ENCODE results near the gene ISG20L2.

ISG20L2 gene

DNA sequence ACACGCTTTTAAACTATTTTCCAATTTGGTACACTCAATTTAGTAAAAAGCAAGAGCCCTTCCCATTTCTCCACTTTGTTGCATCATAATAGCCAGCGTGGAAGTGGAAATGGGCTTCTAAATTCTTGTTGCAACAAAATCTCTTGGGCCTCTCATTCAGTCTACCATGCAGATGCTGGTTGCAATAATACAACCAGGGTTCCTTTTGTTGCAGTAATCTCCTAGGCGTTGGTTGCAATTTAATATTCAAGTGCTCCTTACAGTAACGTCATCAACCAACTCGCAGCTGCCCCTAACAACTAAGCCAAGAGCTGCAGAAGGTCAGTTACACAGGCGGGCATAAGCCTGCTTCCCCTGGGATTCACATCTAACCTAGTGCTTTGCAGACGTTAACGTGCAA, 25.7 kb upstream of the ISG20L2 start:
- DNase-seq (ENCODE audit: low spot score), result no peak

DNA sequence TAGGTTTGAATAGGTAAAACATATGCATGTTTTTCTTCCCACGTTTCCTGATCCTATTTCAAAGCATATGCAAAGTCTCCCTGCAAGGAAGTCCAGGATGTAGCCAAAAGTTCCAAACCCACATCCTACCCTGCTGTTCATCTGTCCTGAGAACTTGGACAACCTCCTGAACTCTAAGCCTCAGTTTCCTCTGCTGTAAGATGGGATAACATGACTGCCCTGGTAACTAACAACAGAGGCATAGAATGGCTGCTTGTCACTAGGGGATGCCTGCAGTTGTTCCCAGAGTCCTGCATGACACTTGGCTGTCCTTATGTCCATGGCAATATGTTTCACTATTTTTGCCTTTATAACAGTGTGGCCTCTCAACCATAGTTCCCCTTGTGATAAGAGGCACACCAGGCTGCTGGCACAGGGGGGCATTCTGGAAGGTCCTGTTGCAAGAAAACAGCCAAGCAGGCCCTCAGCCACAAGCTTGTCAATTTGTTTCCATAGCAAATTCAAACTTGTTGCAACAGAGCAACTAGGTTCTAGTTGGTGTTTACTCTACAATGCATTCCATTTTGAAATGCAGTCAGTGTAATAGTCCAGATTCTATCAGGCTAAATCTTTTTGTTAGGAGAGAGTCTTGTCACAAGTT, 24.4 kb upstream of the ISG20L2 start:
- DNase-seq (ENCODE audit: low spot score), result no peak

DNA sequence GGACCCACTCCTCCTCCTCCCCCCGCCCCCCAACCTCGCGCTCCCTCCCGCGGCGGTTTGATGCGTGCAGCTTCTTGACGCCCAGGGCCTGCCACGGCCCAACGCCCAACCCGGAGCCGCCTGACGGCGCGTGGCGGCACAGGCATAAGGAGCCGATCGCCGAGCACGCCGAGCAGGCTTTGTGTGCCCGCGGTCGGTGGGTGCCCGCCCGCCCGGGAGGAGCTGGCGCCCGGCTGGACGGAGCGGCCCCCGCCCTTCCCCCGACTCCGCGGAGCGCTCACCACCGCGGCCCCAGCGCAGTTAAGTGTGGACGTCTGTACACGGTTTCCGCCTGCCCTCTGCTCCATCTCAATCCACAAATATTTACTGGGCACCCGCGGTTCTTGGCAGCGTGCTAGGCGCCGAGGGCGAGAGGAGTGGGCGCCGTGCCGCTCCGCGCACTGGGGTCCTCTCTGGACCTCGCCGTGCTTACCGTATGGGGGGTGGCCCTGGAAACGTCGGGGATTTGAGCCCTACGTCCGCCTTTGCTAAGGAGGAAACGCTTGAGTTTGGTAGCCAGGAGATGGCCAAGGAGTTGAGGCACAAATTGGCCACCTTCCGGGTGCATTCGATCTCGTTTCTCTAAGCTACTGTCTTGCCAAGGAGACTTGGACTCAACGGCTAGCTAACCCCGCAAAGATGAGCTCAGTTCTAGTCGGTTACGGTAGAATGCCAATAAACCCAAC, 23.4 kb upstream of the ISG20L2 start:
- peak; percentile 99 for DNase-seq (ENCODE audit: low spot score)

DNA sequence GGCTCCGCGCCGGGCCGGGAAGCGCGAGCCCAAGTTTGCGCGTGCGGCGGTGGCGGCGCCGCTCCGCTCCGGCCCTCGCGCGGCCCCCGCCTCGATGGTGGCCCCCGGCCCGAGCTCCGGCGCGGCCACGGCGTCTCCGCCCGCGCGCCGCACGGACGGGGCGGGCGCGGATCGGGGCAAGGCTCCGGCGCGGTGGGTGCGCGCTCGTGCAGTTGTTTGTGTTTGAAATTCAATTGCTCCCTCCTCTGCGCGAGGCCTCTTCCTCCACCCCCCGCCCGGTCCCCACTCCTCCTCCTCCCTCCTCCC, 22.8 kb upstream of the ISG20L2 start, which contains the start of gene HDGF:
HDGF (minus strand) TSS at position 225 of the 306 bp plus-strand sequence. CDS start 246 bp downstream, outside the sequence.
- no peak for DNase-seq (ENCODE audit: low spot score)

DNA sequence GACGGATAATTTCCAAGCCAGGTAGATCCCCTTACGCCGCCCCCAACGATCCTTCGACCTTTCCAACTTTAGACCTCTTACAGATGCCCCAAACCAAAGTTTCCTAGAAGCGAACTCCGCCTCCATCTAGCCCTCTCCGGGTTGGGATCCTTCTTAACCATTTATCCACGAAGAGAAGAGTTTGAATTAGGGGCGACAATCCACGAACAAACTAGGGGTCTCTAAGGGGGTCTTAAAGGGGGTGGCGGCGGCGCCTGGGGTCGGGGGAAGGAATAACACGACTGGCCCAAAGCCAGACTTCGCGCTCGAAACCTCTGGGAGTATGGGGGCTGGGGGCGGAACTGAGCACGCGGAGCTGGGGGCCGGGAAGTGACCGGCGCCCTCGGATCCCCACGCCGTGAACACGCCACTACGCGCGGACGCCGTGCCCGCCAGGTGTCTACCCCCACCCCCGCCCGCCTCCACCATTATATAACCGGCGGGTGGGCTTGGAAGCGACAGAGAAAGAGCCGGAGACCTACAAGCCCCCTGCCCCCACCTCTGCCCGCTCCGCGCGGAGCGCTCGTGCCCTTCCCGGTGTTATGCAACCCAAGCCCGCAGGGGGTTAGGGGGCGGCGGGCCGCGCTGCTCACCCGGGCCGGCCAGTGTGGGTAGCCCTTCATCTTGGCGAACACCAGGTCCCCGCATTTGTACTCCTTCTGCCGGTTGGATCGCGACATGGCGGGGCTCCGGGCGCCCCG, 22.3 kb upstream of the ISG20L2 start:
- DNase-seq (ENCODE audit: low spot score), result peak; percentile 77

DNA sequence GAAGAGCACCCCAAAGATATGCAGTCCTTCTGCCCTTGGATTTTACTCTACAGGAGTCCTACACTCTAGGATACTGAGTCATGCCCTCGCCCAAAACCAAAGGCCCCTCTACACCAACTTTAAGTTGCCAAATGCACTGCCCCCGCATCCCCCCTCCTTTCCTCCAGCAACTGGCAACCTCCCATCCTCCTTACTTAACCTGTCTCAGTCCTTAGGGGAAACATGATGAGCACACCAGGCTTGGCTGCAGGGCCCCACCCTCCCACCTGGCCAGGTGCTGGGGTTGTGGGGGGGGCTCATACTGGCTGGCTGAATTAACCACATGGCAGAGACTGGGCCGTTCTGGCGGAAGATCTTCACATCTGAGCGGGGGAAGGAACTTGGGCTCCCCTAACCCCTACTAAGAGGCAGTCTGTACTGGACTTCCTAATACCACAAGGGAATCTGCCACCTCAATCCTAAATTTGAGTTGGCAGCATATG, 21.7 kb upstream of the ISG20L2 start:
- no peak for DNase-seq (ENCODE audit: low spot score)

DNA sequence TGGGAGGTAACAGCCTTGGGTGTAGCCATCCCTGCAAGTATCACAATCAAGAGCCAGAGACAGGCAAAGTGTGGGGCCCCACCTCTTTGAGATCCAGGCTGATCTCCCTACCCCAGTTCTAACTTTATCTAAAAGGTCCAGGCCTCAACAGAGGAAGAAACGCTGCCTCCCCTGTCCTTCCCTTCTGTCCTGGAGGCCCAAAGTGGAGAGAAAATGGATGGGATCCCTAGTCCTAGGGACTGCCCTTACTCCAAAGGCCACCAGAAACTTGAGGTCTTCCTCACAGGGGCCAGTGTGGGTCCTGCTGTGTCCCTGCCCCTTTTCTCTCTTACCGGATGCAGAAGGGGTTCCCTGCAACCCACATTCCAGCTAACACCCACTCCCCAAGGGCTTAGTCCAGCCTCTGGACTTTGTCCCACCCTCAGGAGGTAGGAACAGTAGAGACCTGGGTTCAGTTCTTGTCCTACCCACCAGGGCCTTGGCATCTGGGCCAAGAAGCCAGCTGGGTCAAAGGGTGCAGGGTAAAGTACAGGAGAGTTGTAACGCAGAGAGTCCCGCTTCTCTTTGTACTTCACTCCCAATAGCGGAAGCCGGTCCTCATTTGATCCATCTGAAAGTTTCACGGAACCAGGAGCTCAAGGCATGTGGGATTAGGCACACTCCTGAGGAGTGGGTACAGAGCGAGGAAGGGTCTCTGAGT, 21.0 kb upstream of the ISG20L2 start:
- DNase-seq (ENCODE audit: low spot score), result no peak

DNA sequence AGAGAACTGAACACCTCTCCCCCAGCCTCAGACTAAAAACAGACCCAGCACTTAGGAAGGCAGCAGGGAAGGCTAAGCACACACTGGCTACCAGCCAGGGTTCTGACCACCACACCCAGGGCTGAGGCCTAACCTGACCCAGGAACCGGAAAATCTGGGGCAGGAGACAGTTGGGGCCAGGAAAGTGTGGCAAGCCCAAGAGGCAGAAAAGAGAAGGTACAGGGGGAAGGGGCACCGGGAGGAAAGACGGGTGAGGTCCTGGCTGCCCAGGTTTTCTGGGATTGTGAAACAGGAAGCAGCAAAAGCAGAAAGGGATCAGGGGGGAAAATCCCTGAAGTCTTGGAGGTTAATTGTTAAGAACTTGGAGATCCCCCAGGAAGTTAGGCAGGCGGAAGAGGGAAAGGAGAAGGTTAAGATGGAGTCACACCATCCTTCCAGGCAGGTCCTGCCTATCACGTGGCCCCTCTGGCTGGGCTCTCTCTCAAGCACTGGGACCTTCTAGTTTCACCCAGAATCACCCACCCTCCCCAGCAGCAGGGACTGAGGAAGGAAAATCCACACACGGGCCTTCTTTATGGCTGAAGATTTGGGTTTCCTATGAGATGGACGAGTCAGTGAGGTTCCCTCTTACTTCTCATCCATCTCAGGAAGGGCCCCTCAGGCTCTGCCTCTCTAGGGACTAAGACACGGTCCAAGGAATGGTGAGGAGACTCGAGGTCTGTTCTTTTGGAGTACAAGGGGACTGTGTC, 20.3 kb upstream of the ISG20L2 start:
- no peak for DNase-seq (ENCODE audit: low spot score)

DNA sequence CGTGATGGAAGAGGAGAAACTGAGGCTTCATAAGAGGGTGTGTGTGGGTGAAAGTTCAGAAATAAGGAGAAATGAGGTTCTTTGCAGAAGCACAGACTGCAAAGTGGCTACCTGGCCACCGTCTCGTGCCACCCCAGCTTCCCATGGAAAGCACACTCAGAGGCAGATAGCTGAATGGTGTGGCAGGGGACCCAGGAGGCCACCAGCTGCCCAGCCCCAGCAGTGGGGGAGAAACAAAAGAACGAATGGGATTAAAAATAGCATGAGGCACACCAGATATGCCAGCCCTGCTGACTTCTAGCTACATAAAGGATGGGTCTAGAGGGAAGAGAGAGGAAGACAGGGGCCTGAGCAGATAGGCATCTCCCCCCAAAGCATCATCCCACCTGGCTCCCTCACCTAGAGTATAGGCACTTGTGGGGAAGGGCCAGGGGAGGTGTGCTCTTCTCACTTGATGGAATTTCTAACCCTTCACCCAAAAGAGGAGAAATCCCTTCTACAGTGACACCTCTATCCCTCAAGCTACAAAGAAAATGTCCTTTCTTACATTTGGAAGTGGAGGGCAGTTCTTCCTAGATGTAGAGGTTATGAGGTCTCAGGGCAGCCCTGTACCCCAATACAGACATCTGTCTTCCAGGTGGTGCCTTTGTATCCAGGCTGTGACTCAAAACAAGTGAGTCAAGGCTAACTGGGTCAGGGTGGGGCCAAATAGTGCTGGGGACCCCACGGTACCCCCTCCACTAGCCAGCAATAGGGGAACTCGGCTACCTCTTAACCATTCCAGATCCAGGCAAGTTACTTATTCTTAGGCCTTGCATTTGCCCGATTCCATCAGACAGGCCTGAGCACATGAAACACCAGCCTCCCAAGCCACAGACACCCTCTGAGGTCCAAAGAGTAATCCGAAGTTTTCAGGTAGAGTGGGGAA, 19.4 kb upstream of the ISG20L2 start:
- DNase-seq (ENCODE audit: low spot score), result no peak

DNA sequence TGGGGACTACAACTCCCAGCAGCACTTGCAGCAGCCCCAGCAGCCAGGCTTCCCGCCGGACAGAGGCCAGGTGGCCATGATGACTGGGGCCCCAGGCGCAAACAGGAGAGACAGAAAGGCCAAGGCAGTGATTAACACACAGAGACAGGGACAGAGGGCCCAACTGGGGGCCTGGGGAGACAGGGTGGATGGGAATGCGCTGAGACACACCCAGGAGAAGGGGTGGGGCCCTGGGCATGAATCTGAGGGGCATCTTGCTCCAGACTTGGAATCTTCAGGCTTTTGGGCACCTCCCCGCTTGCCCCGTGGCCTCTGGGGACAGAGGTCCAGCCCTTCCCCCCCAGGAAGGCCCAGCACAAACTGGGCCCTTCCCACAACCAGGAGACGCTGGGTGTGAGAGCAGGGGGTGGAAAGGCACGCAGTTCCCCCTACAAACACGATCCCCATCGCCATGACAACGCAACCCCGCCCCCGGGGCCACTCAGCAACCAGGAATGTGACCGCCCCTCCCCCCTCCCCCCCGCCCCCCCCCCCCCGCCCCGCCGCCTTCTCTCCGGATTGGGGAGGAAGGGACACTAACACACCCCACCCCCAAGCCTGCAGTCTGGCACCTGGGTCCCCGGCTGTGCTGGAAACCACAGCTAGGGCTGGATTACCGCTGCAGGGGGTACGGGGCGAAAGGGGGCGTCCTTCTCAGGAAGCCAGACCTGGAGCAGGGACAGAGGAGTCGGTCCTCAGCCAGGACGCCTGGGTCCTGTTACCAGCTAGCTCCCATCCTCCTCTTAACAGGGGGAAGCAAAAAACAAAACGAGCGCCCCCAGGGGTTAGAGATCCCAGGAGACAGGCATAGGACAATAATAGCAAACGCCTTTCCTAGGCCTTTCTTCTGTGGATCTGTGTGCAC, 18.4 kb upstream of the ISG20L2 start:
- peak; percentile 94 for DNase-seq (ENCODE audit: low spot score)

DNA sequence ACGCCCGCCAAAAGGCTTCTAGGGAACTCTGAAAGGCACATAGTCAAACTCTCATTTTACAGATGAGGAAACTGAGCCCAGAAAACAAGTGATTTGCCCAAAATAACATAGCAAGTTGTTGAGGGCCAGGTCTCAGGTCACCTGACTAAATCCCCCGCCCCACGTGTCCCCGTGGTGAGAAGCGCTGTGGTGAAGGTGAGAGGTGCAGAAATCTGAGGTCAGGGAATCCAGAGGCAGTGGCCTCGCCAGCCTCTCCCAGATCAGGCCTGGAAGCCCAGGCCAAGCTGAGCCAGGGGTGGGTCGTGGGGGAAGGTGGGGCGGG, 17.8 kb upstream of the ISG20L2 start:
- DNase-seq (ENCODE audit: low spot score), result no peak

DNA sequence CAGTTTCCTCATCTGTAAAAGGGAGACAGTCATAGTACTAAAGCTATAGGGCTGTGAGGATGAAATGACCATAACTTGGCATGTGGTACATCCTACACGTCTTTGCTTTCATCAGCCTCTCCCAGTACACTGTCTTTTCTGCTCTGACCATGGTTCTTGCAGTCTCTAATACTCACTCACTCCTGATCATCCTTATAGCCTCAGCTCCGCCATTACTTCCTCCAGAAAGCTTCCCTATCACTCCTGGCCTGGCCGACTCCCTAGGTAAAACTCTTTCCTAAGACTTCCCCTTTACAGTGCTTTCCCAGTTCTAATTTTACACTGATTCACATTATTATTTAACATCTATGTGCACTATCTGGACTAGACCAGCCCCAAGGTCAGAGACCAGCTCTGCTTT, 17.3 kb upstream of the ISG20L2 start:
- no peak for DNase-seq (ENCODE audit: low spot score)

DNA sequence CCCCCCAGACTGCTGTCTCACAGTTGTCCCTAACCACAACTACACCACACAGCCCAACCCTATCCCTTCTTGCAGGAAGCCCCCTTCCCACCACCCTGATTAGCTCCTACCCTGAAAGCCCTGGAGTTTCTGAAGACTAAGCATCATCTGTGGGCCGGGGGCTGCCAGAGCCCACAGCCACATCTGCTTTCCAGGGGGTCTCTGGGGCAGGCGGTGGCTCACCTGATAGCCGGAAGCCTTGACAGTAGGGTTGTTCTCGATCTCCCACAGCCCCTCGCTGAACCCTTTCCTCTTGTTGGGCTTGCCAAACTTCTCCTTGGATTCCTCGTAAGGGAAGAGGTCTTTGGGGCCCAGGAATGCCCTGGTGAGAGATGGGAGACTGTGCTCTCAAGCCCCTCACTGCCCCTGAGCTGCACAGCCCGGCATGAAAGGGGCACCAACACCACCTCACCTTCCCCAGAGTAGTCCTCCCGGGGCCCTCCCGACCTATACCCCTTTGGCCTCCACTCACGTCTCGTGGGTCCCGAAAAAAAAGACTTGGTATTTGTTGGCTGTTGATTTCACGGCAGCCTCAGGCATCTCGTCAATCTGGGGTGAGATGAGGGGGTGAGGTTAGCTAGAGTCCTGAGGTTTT, 16.3 kb upstream of the ISG20L2 start:
- no peak for DNase-seq (ENCODE audit: low spot score)

DNA sequence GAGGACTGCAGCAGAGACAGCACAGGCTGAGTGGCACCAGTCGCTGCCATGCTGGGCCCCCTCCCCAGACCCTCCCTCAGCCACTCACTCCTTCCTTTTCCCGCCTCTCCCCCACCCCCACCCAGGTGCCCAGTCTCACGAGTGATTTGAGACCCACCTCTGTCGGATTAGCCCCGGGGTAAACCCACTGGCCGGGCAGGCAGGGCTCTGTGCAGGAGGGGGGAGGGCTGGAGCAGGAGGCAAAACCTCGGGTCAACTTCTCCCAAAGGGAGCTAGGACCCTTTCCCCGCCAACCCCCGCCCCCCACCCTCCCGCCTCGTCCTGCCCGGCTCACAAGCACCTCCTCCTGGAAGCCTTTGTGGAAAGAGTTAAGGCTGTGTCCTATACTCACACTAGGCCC, 15.8 kb upstream of the ISG20L2 start:
- DNase-seq (ENCODE audit: low spot score), result no peak

DNA sequence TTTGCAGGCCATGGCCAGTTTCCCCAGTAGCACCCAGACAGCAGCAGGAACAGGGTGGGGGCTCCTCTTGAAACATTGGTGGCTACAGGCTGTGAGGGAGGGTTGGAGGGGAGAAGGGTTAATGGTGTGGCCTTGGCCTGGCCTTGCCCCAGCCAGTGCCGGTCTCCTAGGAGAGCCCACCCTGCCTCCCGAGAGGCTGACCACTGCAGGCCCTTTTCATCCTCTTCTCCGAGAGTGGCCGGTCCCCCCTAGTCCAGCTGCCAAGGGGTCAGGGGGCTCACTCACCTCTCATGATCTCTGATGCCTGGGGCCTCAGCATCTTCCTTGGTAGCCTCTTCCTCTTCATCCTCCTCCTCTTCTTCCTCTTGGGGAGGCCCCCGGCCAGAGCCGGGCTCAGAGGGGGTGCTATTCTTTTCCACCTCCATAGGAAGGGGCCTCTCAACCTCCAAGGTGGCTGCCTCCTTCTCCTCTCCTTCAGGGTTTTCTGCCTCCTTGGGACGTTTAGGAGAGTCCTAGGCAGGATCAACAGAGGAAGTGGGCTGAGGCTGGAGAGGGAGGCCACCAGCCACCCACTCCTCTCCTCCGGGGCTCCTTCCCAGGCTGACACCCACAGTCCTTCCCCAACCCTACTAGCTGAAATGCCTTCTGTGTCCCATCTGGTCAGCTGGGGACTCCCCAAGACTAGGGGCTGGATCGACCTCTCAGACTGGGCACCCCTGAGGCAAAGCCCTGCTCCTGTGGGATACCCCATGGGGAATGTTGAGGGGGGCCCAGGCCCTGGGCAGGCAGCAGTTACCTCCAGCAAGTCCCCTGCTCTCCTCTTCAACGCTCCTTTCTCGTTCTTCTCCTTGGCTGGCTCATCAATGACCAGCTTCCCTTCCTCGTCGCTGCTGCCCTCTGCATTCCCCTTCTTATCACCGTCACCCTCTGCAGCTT, 15.1 kb upstream of the ISG20L2 start:
- no peak for DNase-seq (ENCODE audit: low spot score)

DNA sequence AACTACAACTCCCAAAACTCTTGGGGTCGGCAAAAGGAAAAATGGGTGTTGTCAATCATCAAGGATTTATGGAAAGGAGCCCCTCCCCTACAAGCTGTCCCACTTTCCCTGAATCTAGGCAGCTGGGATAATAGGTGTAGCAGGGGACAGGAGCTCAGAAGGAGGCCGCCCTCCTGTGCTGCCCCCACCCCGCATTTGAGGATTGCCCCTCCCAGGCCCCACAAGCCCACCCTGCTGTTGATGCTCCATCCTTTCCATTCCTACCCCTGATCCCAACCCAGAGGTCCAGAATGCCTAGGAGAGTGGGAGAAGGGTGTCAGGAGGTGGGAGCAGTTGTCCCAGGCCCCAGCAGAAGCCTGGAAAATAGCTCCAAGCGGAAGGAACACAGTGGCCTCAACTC, 14.2 kb upstream of the ISG20L2 start:
- DNase-seq (ENCODE audit: low spot score), result no peak

DNA sequence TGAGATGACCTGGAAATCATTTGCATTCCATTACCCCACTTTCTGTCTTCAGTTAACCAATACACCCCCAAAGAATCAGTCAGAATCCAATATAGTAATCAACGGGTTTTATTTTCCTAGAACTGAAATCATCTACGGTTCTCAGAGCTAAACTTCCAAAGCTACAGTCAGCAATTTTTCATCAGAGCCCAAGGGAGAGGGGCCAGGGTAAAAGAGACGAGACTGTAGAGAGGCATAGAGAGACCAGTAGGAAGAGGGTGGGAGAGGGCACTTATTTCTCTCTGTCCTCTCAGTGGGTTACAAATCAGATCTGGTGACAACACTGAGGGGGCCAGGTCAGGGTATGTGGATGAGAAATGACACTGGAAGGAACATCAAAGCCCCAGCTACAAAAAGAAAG, 13.5 kb upstream of the ISG20L2 start:
- no peak for DNase-seq (ENCODE audit: low spot score)

DNA sequence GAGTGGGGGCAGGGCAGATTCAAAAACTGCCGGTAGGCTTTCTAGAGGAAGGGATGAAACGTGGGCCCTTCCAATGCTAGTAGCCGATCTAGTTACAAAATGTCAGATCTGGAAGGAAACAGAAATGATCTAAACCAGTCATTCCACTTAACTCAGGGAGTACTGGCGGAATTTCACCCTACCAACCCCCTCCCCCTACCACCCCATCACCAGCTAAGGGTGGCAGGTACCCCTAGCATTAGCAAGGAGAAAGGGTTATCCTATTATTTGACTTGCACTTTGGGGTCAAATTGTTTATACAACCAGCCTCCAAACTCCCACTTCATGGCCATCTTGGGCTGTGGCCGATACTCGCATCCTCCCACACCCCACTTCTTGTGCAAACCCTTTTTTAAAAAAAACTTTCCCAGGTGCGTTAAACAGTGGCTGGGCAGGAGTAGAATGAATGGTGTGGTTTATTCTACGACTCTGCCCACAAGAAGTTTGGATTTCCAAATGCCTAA, 13.0 kb upstream of the ISG20L2 start:
- DNase-seq (ENCODE audit: low spot score), result no peak

Data from left forelimb (tissue), 1 donor.